Measurements from ENCODE around the gene MSMO1. TPM values are rescaled to one million over a fixed set of nuclear protein-coding genes. Genes with fewer than 3 reads are reported as not detected.

Gene MSMO1
- total RNA-seq, 4 donors from 2014 or later, result 11.9 to 68.8 (median 22.0) TPM

GRCh38 chr4:165385126-165385525 lies 57.7 kb downstream of the MSMO1 start:
- TF ChIP-seq, protein P1, sequence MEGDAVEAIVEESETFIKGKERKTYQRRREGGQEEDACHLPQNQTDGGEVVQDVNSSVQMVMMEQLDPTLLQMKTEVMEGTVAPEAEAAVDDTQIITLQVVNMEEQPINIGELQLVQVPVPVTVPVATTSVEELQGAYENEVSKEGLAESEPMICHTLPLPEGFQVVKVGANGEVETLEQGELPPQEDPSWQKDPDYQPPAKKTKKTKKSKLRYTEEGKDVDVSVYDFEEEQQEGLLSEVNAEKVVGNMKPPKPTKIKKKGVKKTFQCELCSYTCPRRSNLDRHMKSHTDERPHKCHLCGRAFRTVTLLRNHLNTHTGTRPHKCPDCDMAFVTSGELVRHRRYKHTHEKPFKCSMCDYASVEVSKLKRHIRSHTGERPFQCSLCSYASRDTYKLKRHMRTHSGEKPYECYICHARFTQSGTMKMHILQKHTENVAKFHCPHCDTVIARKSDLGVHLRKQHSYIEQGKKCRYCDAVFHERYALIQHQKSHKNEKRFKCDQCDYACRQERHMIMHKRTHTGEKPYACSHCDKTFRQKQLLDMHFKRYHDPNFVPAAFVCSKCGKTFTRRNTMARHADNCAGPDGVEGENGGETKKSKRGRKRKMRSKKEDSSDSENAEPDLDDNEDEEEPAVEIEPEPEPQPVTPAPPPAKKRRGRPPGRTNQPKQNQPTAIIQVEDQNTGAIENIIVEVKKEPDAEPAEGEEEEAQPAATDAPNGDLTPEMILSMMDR (IDR thresholded peaks at IDR 0.05; ENCODE audit: low read depth), result no peak

DNA sequence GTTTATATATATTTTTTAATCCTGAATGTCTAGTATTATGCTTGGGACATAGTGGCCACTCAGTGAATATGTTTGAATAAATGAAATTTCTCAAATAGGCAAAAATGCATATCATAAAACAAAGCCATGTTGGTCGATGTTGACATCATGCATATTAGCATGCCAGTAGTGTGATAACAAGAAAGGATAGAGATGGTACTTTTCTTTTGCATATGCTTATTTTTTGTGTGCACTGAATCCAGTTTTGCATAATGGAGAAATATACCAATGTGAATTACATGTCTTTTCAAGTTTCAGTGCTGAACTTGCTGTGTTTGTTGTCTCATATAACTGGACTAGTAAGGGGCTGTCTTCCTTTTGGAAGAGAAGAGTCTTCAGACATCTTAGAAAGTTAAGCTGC lies 58.9 kb downstream of the MSMO1 start:
- TF ChIP-seq, protein P1 (IDR thresholded peaks at IDR 0.05; ENCODE audit: low read depth), result no peak

DNA sequence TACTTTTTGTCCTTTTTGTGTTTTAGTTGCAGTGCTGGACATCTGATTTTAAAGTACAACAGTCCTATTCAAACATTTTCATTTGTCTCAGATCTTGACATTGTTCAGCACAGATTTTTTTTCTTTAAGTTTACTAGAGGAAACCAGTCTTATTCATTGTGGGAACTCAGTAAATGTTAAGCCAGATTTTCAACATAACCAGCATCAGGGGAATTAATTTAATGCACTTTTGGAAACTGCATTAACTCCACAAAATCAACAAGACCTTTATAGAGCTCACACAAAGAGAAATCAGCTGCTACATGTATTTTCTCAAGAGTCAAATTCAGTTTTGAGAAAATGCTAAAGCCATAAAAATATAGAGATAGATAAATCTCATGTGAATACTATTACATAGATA lies 61.3 kb downstream of the MSMO1 start:
- TF ChIP-seq, protein P1 (IDR thresholded peaks at IDR 0.05; ENCODE audit: low read depth), result no peak

Small RNA genes within 50 kb of the gene (small RNA-seq; reads per million reads assigned to genes)
- gene MIR578, result not detected

Other genes with a start within 250 kb of the MSMO1 start
- 10 to 100 TPM; 22.2 to 30.8 (median 25.9) TPM for gene TMEM192, start 214.8 kb upstream of the MSMO1 start, total RNA-seq
- 10 to 100 TPM; 16.8 to 26.7 (median 21.2) TPM for gene KLHL2, start 120.1 kb upstream of the MSMO1 start, total RNA-seq
- 100 to 1,000 TPM in 2 of 4 donors, 10 to 100 TPM in 2; 81.0 to 122 (median 99.6) TPM for gene CPE, start 51.3 kb downstream of the MSMO1 start, total RNA-seq